ENCODE results near the gene DNMBP. TPM values are rescaled to one million over a fixed set of nuclear protein-coding genes. Genes with fewer than 3 reads are reported as not detected.

Gene DNMBP
- total and polyA plus RNA-seq, 2 of the 4 experiments (the other 2 are of a cell fraction), result 10.9 to 13.6 TPM

- Histone ChIP-seq H4K20me1 (ENCODE audit: insufficient read depth, low read length) (peaks cover 49% of the 10 kb centered on the region; the same call in 1 of the 2 replicates), H3K56ac (ENCODE audit: extremely low read depth, insufficient read depth, low read length) (no peak overlapping the region), H3K4me2 (ENCODE audit: low read depth, low read length) (no peak overlapping the region), H3K18ac (ENCODE audit: low read depth, low read length) (no peak overlapping the region), H4K5ac (ENCODE audit: low read depth, low read length) (no peak overlapping the region), H2AFZ (replicated peaks; ENCODE audit: low read length, poor library complexity) (no peak overlapping the region), H3K9me1 (ENCODE audit: insufficient read depth, low read length) (peaks cover 5% of the 10 kb centered on the region), H3K23ac (ENCODE audit: low read depth, low read length) (no peak overlapping the region), H3K27me3 (ENCODE audit: control insufficient read depth, insufficient read depth, low read length) (no peaks in the 10 kb centered on the region), H4K91ac (ENCODE audit: insufficient read depth, low read depth, low read length) (no peak overlapping the region), H3K27ac (ENCODE audit: insufficient read depth, low read length) (no peak overlapping the region), H2BK5ac (ENCODE audit: low read depth, low read length, poor library complexity, severe bottlenecking) (no peak overlapping the region), H2BK20ac (ENCODE audit: low read depth, low read length) (no peak overlapping the region), H3K79me1 (ENCODE audit: low read depth in 1 of 2, low read length in 2 of 2) (peaks cover 23 to 80% of the 10 kb centered on the region in 2 experiments), H2AK9ac (replicated peaks; ENCODE audit: low read depth, low read length, poor library complexity) (no peak overlapping the region), H2BK120ac (ENCODE audit: low read depth, low read length) (no peak overlapping the region), H2BK15ac (ENCODE audit: low read depth, low read length) (no peak overlapping the region), H4K8ac (ENCODE audit: low read depth in 2 of 2, low read length in 2 of 2) (no peak overlapping the region), H3K36me3 (ENCODE audit: control insufficient read depth, insufficient read depth, low read length) (no peaks in the 10 kb centered on the region; the same call in 1 of the 2 replicates), H3K14ac (replicated peaks; ENCODE audit: low read depth, low read length) (no peak overlapping the region), H3K9me3 (ENCODE audit: control insufficient read depth, insufficient read depth, low read length) (no peaks in the 10 kb centered on the region), H3K4me3 (ENCODE audit: insufficient read depth, low read depth, low read length) (no peak overlapping the region), H3K9ac (ENCODE audit: low read depth, low read length) (no peak overlapping the region), H3K4me1 (ENCODE audit: control insufficient read depth, insufficient read depth, low read length) (peaks cover 6% of the 10 kb centered on the region), H2AK5ac (ENCODE audit: low read depth, low read length) (no peak overlapping the region), H3K4ac (ENCODE audit: low read depth, low read length) (no peak overlapping the region)
- TF ChIP-seq MAFK (IDR thresholded peaks at IDR 0.05; ENCODE audit: low read depth, low read length), result no peak
- TF ChIP-seq MAZ (IDR thresholded peaks at IDR 0.05; ENCODE audit: borderline replicate concordance, low read depth, low read length), result no peak
- TF ChIP-seq CEBPB (IDR thresholded peaks at IDR 0.05; ENCODE audit: low read depth, low read length), result no peak
- no peak for TF ChIP-seq ELK1 (IDR thresholded peaks at IDR 0.05; ENCODE audit: borderline replicate concordance, low read depth, low read length)
- TF ChIP-seq BHLHE40 (IDR thresholded peaks at IDR 0.05; ENCODE audit: low read depth, low read length), result no peak
- TF ChIP-seq RAD21 (IDR thresholded peaks at IDR 0.05; ENCODE audit: low read length), result no peak
- TF ChIP-seq RCOR1 (IDR thresholded peaks at IDR 0.05; ENCODE audit: insufficient replicate concordance, low read length), result no peak
- in situ Hi-C loops (cut with MboI; ENCODE audit: low sequenced_read_pairs), result no loop called here
- CTCF ChIA-PET, result interaction anchor here (1.0 kb wide), 1 partner anchor 9 kb away, joined by 3 read pairs; no protein-coding TSS in a partner anchor
- no peak for DNase-seq
- POLR2A ChIA-PET (ENCODE audit: unreplicated experiment), result no interaction called here
- no peak for ATAC-seq (ENCODE audit: low read depth)
- intact Hi-C loops (cut with micrococcal nuclease), result no loop called here
- dilution Hi-C loops (cut with HindIII; ENCODE audit: low sequenced_read_pairs, unreplicated experiment), result no loop called here
- no TSS peak for BruUV-seq (replicated peaks)
- WGBS, 2 experiments (ENCODE audit: extremely low coverage in 2 of 2, insufficient read length in 1 of 2), result no CpG with 5 or more reads among the region's 3 CpGs
These were observed 65.8 kb downstream of the DNMBP start for GRCh38 chr10:99943908-99944307.
